Nephron (organoid): Measurements from ENCODE around the gene DHFR2.
A peak's percentile ranks its signal among the peaks of the same experiment; 100 is the strongest.

Experiments used
- H3K27ac Mint-ChIP-seq, 3 experiments: 2 replicates each; pipeline ENCODE4 v1.8.0; 2020; ENCODE audit warnings: mixed read lengths in 3 of 3, mild to moderate bottlenecking in 2 of 3, moderate library complexity in 1 of 3
- H3K27me3 Mint-ChIP-seq: 2 replicates; pipeline ENCODE4 v1.8.0; 2021; ENCODE audit warnings: low read depth, mild to moderate bottlenecking, moderate library complexity, mixed read lengths
- H3K36me3 Mint-ChIP-seq: 2 replicates; pipeline ENCODE4 v1.8.0; 2020; ENCODE audit warnings: low read depth, mixed read lengths
- H3K4me1 Mint-ChIP-seq: 2 replicates; pipeline ENCODE4 v1.8.0; 2020; ENCODE audit warnings: mixed read lengths
- H3K4me3 Mint-ChIP-seq, 3 experiments: 2 replicates each; pipeline ENCODE4 v1.8.0; 2020; ENCODE audit warnings: mild to moderate bottlenecking in 3 of 3, mixed read lengths in 3 of 3, moderate library complexity in 2 of 3
- H3K9me3 Mint-ChIP-seq: 2 replicates; pipeline ENCODE4 v1.8.0; 2020; ENCODE audit warnings: mixed read lengths
- CTCF ChIP-seq, 3 experiments: fragments of 200-600 bp; sonication (generic); IDR thresholded peaks; one replicate each; pipeline ENCODE4 v1.5.0; 2021; ENCODE audit warnings: antibody characterized with exemption in 3 of 3; ENCODE audit not compliant: unreplicated experiment in 3 of 3

The DHFR2 gene

GRCh38 chr3:94069194-94069813 lies 6.6 kb upstream of the DHFR2 start:
- Mint-ChIP-seq H3K4me3 (no peak overlapping the region), H3K27ac (no peak overlapping the region), H3K36me3 (peaks cover 56% of the 10 kb centered on the region), H3K27me3 (no peaks in the 10 kb centered on the region), H3K4me1 (peaks cover 18% of the 10 kb centered on the region), H3K9me3 (peaks cover 13% of the 10 kb centered on the region)
- peak; percentile 46 to 68 (median 48) for TF ChIP-seq CTCF (IDR thresholded peaks at IDR 0.05; ENCODE audit: unreplicated experiment in 3 of 3)

GRCh38 chr3:94066506-94067500 lies 4.1 kb upstream of the DHFR2 start:
- peaks cover 37% of the 10 kb centered on the region for H3K4me1 Mint-ChIP-seq
- no peaks in the 10 kb centered on the region for H3K27me3 Mint-ChIP-seq

GRCh38 chr3:94065819-94066480 lies 3.2 kb upstream of the DHFR2 start:
- H3K36me3 Mint-ChIP-seq: peaks cover 31% of the 10 kb centered on the region
- H3K4me1 Mint-ChIP-seq: peaks cover 37% of the 10 kb centered on the region
- H3K9me3 Mint-ChIP-seq: no peaks in the 10 kb centered on the region
- no peaks in the 10 kb centered on the region for H3K27me3 Mint-ChIP-seq
- TF ChIP-seq CTCF (IDR thresholded peaks at IDR 0.05; ENCODE audit: unreplicated experiment in 3 of 3): no peak
- no peak overlapping the region for H3K27ac Mint-ChIP-seq
- H3K4me3 Mint-ChIP-seq: no peak overlapping the region

More at GRCh38 chr3:94066506-94067500, 4.1 kb upstream of the DHFR2 start:
- Mint-ChIP-seq H3K27ac (peak overlapping the region in 1 of 3 experiments; percentile 62), H3K4me3 (peak overlapping the region in 2 of 3 experiments; percentile 51 to 56), H3K9me3 (no peaks in the 10 kb centered on the region), H3K36me3 (peaks cover 34% of the 10 kb centered on the region)
- TF ChIP-seq CTCF (IDR thresholded peaks at IDR 0.05; ENCODE audit: unreplicated experiment in 3 of 3): no peak

- Mint-ChIP-seq H3K36me3 (peaks cover 36% of the 10 kb centered on the region), H3K27me3 (no peaks in the 10 kb centered on the region), H3K27ac (peak overlapping the region in 1 of 3 experiments; percentile 46), H3K9me3 (no peaks in the 10 kb centered on the region), H3K4me3 (peak overlapping the region; percentile 4 to 43 (median 19)), H3K4me1 (peaks cover 37% of the 10 kb centered on the region)
- TF ChIP-seq CTCF (IDR thresholded peaks at IDR 0.05; ENCODE audit: unreplicated experiment in 3 of 3): no peak
Observed at GRCh38 chr3:94065122-94065521, 2.4 kb upstream of the DHFR2 start.

GRCh38 chr3:94064243-94064860 lies 1.6 kb upstream of the DHFR2 start:
- Mint-ChIP-seq H3K9me3 (no peaks in the 10 kb centered on the region), H3K4me1 (peaks cover 37% of the 10 kb centered on the region), H3K27me3 (no peaks in the 10 kb centered on the region), H3K36me3 (peaks cover 37% of the 10 kb centered on the region), H3K4me3 (peak overlapping the region; percentile 98 to 99 (median 99)), H3K27ac (peak overlapping the region; percentile 100)
- no peak for TF ChIP-seq CTCF (IDR thresholded peaks at IDR 0.05; ENCODE audit: unreplicated experiment in 3 of 3)
